Adrenal gland (tissue), 12 donors: ENCODE measurements around the gene ABCG1. TPM values are rescaled to one million over a fixed set of nuclear protein-coding genes. Genes with fewer than 3 reads are reported as not detected.
A peak's percentile ranks its signal among the peaks of the same experiment; 100 is the strongest.

Source experiments
- DNase-seq, 7 donors: peaks; one replicate each; pipeline ENCODE4 v3.0.0-alpha.2; 2019 to 2020
- H3K27ac ChIP-seq, 5 donors: fragments of 200-600 bp; sonication (generic) in 4 of 5; 1 replicate in 3 of 5; 2 replicates in 2 of 5; pipeline versions ENCODE4 v1.5.1 to v1.8.0; 2016 to 2020; ENCODE audit warnings: mild to moderate bottlenecking in 1 of 5
- H3K27me3 ChIP-seq: fragments of 200-600 bp; 2 replicates; pipeline ENCODE4 v1.8.0; 2021
- H3K36me3 ChIP-seq, 2 donors: fragments of 200-600 bp; replicated peaks in 1 of 2; 1 replicate in 1 of 2; 2 replicates in 1 of 2; pipeline versions ENCODE4 v1.5.1 to v1.8.0; 2018 to 2022
- H3K4me1 ChIP-seq, 2 donors: fragments of 200-600 bp; replicated peaks in 1 of 2; 1 replicate in 1 of 2; 2 replicates in 1 of 2; pipeline versions ENCODE4 v1.5.1 to v1.8.0; 2018 to 2021
- H3K4me3 ChIP-seq, 4 donors: fragments of 200-600 bp; sonication (generic) in 3 of 4; one replicate each; pipeline ENCODE4 v1.5.1; 2016 to 2018
- H3K9me3 ChIP-seq, 3 donors: fragments of 200-600 bp; sonication (generic) in 1 of 3; replicated peaks in 1 of 3; 1 replicate in 2 of 3; 2 replicates in 1 of 3; pipeline versions ENCODE4 v1.5.1 to v1.8.0; 2016 to 2021
- POLR2A ChIP-seq, 2 donors: fragments of 450-650 bp; IDR thresholded peaks; one replicate each; pipeline ENCODE4 v1.6.1; 2017; ENCODE audit warnings: antibody characterized with exemption in 2 of 2, mild to moderate bottlenecking in 2 of 2, moderate library complexity in 1 of 2
- WGBS, 4 donors: extraction: QIAGEN DNeasy Blood & Tissue Kit in 2 of 4; methylation state at CpG; one replicate each; pipeline versions ENCODE4 v1.1.5 to v1.1.7; 2013 to 2017; 5-methylcytosine and 5-hydroxymethylcytosine counted together
- intact Hi-C, 2 donors: fragments of 100-400 bp; cut with DNase I; formaldehyde crosslinking; loops; one replicate each; pipeline versions ENCODE4 v1.14.1 to v1.15.0; 2022 to 2023
- polyA plus RNA-seq, 3 donors: library from polyadenylated mRNA; stranded (reverse); fragments of 200-250 nt in 2 of 3; fragments of 350-450 nt in 1 of 3; fragmentation: Illumina TruSeq in 1 of 3; extraction: RNeasy Lipid Tissue Mini Kit (QIAGEN cat#74804) in 1 of 3; gene quantifications; one replicate each; pipeline ENCODE4 v1.2.3, GENCODE V29; 2013 to 2014
- total RNA-seq, 9 donors: library from RNA; depleted of rRNA in 4 of 9; stranded (reverse); fragments of >200 nt in 4 of 9; fragments of 120-200 nt in 1 of 9; fragmentation: NEBNext Ultra II Directional in 1 of 9; extraction: Animal tissue kit (Norgen Biotek cat#: 25700) in 1 of 9; gene quantifications; one replicate each; pipeline versions ENCODE4 v1.1.0 to v1.2.4, GENCODE V29; 2013 to 2023
- TF ChIP-seq, protein P1 (sequence below), 6 experiments: fragments of 450-650 bp in 4 of 6; fragments of 200-600 bp in 2 of 6; sonication (generic) in 1 of 6; IDR thresholded peaks; 1 replicate in 5 of 6; 2 replicates in 1 of 6; pipeline versions ENCODE4 v1.5.1 to v1.8.0; 2016 to 2021; ENCODE audit warnings: antibody characterized with exemption in 6 of 6, mild to moderate bottlenecking in 2 of 6, moderate library complexity in 1 of 6
- donor health status: healthy with polysubstance abuse.
- donor health status: Bipolar disorder and iron deficiency.
- donor health status: DM: yes; HTN: yes; CAD: no.
- donor health status: DM: no; HTN: no; CAD: no.
- donor health status: DM: no; HTN: no; CAD: no.
- donor health status: DM: yes; HTN: yes; CAD: no.

ABCG1 gene
- total and polyA plus RNA-seq, 12 donors, result 23.2 to 136 (median 67.9) TPM

DNA sequence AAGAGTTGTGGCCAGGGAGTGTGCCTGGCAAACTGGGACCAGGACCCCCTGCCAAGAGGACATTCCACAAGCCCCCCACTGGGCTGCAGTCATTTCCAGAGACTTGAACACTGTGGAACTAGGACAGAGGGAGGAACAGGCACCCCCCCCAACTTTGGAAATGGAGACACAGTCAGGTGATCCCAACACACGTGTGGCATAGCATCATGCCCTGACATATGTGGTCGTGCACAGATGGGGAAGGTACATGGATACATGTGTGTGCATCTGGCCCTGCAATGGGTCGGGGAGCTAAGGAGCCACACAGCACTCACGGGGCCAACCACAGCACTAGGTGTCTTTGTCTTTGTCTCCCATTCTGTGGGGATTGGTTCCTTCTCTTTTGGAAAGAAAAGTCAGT, 102.9 kb downstream of the ABCG1 start:
- Histone ChIP-seq H3K4me1 (no peaks in the 10 kb centered on the region), H3K36me3 (no peaks in the 10 kb centered on the region), H3K27me3 (no peaks in the 10 kb centered on the region), H3K9me3 (no peaks in the 10 kb centered on the region), H3K4me3 (no peak overlapping the region), H3K27ac (no peak overlapping the region)
- peak in 2 of 7 donors; percentile 8 to 42 for DNase-seq
- intact Hi-C loops, result no loop called here
- no peak for TF ChIP-seq POLR2A (IDR thresholded peaks at IDR 0.05)
- TF ChIP-seq, protein P1, sequence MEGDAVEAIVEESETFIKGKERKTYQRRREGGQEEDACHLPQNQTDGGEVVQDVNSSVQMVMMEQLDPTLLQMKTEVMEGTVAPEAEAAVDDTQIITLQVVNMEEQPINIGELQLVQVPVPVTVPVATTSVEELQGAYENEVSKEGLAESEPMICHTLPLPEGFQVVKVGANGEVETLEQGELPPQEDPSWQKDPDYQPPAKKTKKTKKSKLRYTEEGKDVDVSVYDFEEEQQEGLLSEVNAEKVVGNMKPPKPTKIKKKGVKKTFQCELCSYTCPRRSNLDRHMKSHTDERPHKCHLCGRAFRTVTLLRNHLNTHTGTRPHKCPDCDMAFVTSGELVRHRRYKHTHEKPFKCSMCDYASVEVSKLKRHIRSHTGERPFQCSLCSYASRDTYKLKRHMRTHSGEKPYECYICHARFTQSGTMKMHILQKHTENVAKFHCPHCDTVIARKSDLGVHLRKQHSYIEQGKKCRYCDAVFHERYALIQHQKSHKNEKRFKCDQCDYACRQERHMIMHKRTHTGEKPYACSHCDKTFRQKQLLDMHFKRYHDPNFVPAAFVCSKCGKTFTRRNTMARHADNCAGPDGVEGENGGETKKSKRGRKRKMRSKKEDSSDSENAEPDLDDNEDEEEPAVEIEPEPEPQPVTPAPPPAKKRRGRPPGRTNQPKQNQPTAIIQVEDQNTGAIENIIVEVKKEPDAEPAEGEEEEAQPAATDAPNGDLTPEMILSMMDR (IDR thresholded peaks at IDR 0.05), result no peak
- WGBS, 4 donors, result 83 to 90% (median 88%) methylated on average over 4 of the region's 4 CpGs

DNA sequence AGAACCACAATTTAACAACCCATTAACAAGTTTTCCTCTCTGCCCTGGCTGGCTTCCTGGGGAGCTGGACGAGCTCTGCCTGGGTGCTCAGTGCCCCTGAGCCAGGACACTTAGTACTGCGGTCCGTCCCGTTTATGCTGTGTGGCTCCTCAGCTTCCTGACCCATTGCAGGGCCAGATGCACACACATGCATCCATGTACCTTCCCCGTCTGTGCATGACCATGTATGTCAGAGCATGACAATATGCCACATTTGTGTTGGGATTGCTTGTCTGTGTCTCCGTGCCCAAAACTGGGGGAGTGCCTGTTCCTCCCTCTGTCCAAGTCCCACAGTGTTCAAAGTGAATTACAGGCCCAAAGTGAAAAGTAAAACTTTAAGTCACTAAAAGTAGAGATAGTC, 106.0 kb downstream of the ABCG1 start:
- 82 to 88% (median 83%) methylated on average over 6 of the region's 6 CpGs for WGBS, 4 donors
- no peaks in the 10 kb centered on the region for H3K9me3 ChIP-seq
- H3K27ac ChIP-seq, result no peak overlapping the region
- DNase-seq, result no peak
- no peaks in the 10 kb centered on the region for H3K36me3 ChIP-seq
- TF ChIP-seq POLR2A (IDR thresholded peaks at IDR 0.05), result no peak
- TF ChIP-seq, protein P1 (IDR thresholded peaks at IDR 0.05), result no peak
- no peak overlapping the region for H3K4me3 ChIP-seq
- intact Hi-C loops, result no loop called here
- no peaks in the 10 kb centered on the region for H3K4me1 ChIP-seq
- H3K27me3 ChIP-seq, result no peaks in the 10 kb centered on the region

DNA sequence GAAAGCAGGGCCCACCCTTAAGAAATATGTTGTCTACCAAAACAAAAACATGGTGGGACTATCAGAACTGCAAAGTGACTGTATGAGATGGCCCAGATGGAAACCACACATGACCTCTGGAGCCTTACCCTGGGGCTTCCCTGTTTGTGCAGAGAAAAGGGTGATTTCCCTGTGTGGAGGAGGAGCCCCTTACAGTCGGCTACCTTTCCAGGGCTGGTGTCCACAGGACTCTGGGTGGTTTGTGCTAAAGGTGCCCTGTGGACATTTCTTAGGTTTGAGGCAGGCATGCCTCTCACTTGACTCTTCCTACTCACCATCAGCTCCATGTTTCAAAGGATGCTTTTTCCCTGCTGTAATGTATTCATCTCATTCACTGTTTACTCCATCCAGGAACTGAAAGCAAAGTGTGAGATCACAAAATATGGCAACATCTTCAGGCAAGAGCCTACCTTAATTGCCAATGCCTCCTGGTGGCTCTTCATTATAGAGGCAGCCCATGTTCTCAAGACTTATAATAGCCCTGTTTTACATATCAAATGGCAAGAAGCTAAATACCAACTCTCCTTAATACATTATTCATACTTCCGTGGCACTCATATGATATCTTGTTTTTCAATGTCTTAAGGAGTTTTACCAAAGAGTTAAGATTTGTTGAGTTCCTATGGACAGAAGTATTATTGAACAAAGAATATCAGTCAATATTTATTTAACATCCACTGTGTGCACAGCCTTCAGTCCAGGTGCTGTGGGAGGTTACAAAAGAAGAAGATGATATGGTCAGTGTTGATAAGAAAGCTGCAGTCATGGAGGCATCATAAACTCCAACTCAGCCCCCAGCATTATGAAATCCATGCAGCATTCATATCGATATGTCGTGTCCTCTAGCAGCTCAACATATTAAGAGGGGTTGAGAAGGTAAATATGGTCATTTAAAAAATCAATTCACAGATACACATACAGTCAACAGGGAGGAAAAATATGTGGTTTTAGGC, 111.7 kb downstream of the ABCG1 start:
- H3K36me3 ChIP-seq, result no peaks in the 10 kb centered on the region
- intact Hi-C loops, result no loop called here
- H3K27ac ChIP-seq, result no peak overlapping the region
- 87 to 96% (median 92%) methylated on average over 4 of the region's 4 CpGs for WGBS, 4 donors
- TF ChIP-seq, protein P1 (IDR thresholded peaks at IDR 0.05), result no peak
- TF ChIP-seq POLR2A (IDR thresholded peaks at IDR 0.05), result no peak
- no peak overlapping the region for H3K4me3 ChIP-seq
- H3K27me3 ChIP-seq, result peaks cover 9% of the 10 kb centered on the region
- no peaks in the 10 kb centered on the region for H3K4me1 ChIP-seq
- DNase-seq, result peak in 1 of 7 donors; percentile 14
- H3K9me3 ChIP-seq, result no peaks in the 10 kb centered on the region

DNA sequence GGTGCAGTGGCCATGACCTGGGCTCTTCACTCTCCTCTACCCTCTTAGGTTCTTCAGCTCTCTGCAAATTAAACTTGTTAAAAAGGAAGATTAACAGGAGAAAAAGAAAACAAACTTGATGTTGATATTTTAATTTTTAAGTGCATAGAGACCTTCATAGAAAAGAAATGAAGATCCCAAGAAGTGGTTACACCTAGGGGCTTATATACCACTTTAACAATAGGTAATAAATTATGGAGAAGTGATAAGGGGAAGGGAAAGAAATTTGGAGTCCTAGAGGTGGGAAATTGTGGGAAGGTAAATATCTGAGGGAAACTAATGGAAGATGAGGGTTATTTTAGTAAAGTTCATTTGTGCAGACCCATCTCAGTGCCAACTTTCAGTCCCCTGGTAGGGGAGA, 112.7 kb downstream of the ABCG1 start:
- no peak overlapping the region for H3K4me3 ChIP-seq
- TF ChIP-seq, protein P1 (IDR thresholded peaks at IDR 0.05), result no peak
- TF ChIP-seq POLR2A (IDR thresholded peaks at IDR 0.05), result no peak
- peaks cover 16% of the 10 kb centered on the region for H3K27me3 ChIP-seq
- H3K4me1 ChIP-seq, result no peaks in the 10 kb centered on the region
- intact Hi-C loops, result no loop called here
- no peak overlapping the region for H3K27ac ChIP-seq
- no peak for DNase-seq
- H3K9me3 ChIP-seq, result no peaks in the 10 kb centered on the region
- no peaks in the 10 kb centered on the region for H3K36me3 ChIP-seq
